RKO (cell line): Measurements from ENCODE around the gene L3MBTL4.

Source experiments
- DNase-seq: peaks from one replicate; pipeline ENCODE4 v3.0.0-alpha.2; 2016; ENCODE audit warnings: low spot score

L3MBTL4 gene

DNA sequence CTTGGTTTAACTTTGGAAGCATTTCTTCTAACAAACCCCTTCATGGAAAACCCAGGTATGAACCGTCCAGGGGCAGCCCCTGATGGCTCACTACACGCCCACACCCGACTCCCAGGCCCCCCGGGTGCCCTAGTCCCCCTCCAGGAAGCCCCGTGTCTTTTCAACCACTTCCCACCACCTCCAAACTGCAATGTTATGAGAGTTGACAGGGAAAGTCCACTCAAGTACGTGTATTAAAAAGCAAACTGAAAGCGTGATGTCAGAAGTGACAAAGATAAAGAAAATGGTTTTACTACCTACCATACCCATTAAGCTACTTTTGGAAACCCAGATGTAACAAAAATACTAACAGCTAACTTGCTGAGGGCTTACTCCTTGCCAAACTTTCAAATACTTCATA lies 51.5 kb downstream of the L3MBTL4 start:
- no peak for DNase-seq

DNA sequence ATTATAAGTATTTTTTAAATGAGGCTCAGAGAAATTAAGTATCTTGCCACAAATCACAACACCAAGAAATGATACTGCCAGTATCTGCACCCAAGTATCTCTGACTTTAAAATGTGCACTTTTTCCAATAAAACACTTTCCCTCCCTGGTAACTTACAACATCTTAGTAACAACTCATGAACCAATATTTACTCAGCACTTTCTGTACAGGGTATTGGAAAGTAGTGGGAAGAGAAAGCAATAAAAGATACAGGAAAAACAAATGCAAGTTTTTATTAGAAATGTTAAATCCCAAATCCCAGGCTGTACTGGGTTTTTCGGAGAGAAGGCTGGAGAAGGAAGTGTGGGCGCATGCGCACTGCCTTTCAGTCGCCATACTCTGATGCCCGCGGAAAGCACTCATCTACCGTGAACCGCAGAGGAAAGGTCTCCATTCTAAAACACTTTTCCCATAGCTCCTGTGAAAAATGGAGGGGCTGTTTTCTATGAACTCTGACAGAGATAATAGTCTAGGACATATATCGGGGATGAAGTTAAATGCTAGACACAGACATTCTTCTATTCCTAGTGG lies 52.1 kb downstream of the L3MBTL4 start:
- no peak for DNase-seq

DNA sequence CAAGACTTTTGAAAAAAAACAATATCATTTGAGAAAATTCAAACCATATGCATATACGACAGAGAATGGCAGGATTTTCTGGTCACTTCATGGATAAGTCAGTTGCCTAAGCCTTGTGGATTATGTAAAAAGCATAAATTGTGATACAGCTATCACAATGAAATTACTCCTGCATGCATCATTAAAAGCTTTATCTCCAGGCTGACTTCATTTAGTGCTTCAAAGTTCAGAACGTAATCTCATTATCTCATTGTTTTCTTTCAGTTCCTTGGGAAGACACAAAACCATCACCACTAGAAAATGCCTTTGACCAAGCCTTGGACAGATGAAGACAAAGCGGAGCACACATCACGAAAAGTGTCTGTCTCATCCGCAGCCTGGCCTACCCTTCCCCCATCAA lies 57.0 kb downstream of the L3MBTL4 start:
- DNase-seq: no peak

DNA sequence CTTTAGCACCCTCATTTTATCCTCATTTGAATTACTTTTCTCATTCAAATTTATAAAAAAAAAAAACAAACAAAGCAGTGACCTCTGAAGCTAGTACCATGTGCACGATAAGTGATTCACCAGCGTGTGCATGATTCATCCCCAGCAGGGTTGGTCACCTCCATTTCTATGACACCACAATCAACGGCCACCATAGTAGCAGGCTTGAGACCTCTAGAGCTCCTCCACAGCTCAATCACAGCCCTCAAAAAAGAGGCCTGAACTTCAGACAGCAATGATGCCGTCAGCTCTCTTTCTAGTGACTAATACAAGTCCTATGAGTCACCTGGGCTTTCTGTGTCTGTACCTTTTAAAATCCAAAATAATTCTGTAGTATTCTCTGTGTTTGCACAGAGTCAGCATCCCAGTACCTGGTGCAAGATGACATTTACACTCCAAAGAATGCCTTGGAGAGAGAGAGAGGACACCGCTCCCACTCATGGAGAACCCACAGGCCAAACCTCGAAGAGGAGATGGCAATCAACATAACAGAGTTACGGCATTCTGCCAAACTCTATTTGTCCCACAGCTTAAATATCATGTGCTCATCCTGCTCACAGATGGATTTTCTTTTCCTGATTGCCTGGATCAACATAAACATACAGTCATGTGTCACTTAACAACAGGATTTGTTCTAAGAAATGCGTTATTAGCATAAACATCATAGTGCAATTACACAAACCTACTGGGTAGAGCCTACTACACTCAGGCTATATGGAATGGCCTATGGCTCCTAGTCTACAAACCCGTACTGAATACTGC lies 58.7 kb downstream of the L3MBTL4 start:
- peak; percentile 84 for DNase-seq

DNA sequence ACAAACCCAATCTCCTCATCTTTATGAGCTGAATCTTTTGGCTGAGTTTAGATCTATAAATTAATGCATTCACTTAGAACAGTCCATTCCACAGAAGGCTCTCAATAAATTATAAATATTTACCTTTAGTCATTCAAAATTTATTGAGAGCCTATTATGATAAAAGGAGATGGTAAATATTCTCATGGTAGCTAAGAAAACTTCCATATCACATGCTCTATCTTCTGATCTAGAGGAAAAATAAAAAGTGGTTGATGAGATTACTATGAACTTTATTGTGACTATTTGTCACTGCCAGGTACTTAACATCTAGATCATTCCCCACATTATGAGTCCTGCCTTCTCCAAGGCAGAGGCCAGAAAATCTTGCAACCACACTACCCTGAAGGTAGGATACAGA lies 62.4 kb downstream of the L3MBTL4 start:
- no peak for DNase-seq

DNA sequence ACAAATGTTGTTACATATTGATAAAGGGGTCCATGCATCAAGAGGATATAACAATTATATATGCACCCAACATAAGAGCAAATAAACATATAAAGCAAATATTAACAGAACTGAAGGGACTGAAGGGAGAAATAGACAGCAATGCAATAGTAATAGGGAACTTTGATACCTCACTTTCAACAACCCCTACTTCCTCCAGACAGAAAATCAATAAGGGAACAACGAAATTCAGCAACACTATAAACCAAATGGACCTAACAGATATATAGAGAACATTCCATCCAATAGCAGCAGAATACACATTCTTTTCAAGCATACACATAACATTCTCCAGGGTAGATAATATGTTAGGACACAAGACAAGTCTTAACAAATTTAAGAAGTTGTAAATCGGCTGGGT lies 71.7 kb downstream of the L3MBTL4 start:
- no peak for DNase-seq

DNA sequence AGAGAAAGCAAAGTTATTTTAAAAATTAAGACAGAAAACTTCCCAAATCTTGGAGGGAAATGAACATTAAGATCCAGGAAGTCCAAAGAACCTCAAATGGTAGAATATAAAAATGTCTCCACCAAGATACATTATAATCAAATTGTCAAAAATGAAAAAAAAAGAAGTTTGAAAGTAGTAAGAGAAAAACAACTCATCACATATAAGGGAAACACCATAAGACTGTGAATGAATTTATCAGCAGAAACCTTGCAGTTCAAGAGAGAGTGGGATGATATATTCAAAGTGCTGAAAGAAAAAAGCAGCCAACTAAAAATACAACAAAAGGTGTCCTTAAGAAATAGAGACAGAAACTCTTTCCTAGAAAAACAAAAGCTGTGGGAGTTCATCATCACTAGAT lies 73.0 kb downstream of the L3MBTL4 start:
- DNase-seq: no peak

DNA sequence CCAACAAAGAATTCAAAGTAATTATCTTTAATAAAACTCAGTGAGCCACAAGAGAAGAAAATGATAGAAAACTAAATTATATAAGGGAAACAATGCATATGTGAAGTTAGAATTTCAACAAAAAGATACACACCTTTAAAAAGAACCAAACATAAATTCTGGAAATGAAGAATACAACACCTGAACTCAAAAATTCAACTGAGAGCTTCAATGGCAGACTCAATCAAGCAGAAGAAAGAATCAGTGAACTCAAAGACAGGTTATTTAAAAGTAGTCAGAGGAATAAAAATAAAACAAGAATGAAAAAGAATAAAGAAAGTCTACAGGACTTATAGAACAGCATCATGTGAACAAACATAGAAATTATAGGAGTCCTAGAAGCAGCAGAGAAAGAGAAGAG lies 73.4 kb downstream of the L3MBTL4 start:
- DNase-seq: no peak

DNA sequence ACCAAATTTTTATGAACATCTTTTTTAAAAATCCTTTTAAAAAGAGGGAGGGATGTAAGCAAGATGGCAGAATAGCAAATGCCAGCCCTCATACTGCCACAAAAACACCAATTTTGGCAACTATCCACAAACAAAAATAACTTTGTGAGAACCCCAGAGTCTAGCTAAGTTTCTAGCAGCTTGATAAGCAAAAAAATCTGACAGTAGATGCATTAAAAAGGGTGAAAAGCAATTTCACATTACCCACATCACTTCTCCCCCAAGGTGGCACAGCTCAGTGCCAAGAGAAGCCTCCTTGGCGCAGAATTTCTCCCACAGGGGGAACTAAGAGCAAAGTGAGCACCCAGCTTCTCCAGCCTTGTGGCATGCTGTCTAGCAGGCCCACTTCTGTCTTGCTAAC lies 74.6 kb downstream of the L3MBTL4 start:
- no peak for DNase-seq

DNA sequence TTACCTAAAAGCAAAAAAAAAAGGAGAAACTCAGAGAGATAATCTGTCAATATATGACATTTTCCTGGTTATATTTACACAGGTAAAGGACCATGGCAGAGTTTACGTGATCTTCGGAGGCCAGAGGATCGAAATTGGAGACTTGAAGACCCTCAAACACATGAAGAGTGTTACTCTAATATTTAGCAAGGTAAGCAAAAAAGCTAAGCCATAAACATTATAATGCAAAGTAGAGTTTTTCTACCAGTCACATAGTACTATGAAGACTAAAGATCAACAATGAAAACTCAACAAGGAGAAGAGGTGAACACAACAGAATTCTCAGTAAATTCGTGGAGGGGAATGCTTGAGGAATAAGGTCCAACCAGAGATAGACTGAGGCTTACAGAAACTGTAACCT lies 78.5 kb downstream of the L3MBTL4 start:
- no peak for DNase-seq

DNA sequence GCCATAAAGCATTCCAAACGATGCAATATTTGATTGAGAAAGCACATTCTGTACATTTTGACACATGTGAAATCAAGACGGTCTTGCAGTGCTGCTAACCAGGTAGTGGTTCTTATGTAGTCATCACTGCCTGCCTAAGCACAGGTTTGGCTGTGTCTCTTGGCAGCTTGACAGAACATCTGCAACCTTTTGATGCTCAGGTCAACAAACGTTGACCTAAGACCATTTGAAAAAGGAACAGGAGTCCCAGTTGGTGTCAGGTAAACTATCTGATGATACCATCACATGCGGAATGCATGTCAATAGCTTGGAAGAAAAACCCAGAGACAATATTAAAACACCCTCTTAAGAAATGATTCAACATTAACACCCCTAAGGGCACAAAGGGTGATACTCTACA lies 80.7 kb downstream of the L3MBTL4 start:
- DNase-seq: no peak

DNA sequence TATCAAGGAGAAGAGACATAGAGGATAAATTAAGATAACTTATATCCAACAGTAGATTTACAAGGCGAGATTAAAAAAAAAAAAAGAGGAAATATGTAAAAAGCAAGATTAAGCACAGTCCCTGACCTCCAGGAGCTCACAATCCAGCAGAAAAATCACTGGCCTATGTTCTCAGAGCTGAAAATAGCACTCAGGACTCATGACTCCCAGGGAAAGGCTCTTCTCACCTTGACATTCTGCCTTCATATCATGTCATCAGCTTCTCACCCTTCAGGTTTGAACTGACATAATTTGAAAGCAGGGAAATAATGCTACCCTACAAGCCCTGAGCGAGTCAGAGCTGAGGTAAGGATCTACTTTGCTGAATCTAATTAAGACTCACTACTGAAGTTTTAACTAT lies 82.8 kb downstream of the L3MBTL4 start:
- no peak for DNase-seq

DNA sequence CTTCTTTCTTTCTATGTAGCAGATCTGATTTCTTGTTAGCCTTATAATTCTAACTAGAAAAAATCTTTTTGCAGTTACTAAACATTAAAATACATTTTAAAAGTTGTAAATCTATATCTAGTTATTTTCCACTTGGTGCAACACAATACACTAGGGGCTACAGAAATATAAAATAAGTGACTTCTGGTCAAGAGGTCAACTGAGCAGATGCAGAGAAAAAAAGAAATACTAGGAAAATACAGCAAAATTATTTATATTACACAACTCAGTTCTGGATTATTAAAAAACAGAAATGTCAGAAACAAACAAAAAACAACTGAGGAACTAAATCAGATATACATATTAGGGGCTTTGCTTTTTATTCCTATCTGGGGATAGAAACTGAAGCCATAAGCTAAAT lies 83.9 kb downstream of the L3MBTL4 start:
- DNase-seq: no peak

DNA sequence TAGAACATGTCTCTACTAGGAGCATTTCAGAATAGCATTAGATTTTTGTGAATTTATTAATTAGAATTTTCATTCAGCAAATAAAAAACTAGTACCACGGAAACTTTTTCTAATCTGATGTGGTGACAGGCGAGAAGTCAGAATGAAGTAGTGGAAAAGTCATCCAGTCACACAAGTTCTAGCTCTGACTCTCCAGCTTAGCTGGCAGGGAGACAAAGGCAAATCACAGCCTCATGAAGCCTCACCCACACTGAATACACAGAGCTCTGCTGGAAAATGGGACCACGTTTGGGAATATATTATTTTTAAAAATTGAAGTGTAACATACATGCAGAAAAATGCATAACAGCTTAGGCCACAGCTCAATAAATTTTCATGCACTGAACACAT lies 86.1 kb downstream of the L3MBTL4 start:
- no peak for DNase-seq

DNA sequence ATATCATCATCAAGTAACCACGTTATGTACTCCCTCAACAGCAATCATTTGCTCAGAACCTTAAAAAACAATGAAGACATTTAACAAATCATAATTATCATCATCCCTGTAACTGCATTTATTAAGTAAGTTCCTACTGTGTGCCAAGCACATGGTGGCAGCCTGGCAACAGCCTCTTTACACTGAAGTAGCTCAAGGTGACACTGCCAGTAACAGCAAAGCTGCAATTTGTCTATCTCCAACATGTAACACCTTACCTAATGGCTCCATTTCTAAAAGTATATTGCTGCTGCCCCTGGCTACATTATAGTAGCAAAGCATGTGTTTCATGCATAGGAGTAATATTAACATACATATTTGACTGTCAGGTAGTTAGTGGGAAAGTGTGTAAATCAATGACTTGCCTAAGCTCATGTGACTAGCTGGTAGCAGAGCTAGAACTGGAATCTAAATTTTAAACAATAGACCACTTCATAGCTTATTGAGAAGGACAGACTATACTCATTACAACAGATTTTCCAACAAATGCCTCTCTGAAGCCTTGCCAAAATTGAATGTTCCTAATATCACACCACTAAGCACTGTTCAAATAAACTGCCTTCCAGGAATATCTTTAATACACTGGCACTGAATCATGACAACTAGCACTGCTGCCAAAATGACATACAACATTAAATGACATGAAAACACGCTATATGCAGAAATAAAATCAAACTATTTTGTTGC lies 86.7 kb downstream of the L3MBTL4 start:
- DNase-seq: no peak

DNA sequence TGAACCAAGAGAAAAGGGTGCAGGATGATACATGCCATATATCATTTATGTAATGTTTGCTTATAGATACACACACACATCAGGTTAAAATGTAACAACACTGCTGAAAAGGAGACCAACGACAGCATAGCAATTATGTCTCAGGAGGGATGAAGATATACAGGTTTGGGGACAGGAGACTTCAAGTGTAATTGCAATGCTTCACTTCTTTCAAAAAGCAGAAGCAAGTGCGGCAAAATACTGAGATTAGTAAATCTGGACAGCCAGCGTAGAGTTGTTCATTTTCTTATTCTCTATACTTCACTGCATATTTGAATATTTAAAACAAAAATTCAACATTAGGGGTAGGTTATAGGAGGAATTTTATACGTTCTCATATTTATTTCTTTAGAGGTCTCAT lies 87.2 kb downstream of the L3MBTL4 start:
- DNase-seq: no peak

DNA sequence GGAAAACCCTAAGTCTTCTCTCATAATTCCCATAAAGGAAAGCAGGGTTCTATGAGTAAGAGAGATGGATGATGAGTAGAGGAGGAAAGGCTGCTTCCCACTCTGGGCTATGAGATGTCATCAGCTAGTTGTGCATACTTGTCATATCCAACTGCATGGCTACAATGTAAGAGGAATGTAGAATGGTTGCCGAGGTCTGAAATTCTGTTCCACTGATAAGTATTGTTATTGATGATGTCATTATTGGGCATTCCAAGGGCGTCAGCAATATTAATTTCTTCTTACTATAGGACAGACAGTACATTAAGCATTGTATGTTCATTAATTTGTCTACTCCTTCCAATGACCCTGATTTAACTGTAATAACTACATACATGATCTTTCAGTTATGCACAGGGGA lies 88.1 kb downstream of the L3MBTL4 start:
- no peak for DNase-seq

DNA sequence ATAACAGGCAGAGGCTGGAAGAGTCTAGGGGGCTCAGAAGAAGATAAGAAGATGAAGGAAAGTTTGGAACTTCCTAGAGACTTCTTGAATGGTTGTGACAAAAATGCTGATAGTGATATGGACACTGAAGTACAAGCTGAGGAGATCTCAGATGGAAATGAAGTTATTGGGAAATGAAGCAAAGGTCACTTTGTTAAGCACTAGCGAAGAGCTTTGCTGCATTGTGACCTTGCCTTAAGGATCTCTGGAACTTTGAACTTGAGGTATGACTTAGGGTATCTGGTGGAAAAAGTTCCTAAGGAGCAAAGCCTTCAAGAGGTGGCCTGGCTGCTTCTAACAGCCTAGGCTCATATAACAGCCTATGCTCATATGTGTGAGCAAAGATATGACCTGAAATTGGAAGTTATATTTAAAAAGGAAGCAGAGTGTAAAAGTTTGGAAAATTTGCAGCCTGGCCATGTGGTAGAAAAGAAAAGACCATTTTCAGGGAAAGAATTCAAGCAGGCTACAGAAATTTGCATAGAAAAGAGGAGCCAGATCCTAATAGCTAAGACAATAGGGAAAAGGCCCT lies 91.3 kb downstream of the L3MBTL4 start:
- no peak for DNase-seq

DNA sequence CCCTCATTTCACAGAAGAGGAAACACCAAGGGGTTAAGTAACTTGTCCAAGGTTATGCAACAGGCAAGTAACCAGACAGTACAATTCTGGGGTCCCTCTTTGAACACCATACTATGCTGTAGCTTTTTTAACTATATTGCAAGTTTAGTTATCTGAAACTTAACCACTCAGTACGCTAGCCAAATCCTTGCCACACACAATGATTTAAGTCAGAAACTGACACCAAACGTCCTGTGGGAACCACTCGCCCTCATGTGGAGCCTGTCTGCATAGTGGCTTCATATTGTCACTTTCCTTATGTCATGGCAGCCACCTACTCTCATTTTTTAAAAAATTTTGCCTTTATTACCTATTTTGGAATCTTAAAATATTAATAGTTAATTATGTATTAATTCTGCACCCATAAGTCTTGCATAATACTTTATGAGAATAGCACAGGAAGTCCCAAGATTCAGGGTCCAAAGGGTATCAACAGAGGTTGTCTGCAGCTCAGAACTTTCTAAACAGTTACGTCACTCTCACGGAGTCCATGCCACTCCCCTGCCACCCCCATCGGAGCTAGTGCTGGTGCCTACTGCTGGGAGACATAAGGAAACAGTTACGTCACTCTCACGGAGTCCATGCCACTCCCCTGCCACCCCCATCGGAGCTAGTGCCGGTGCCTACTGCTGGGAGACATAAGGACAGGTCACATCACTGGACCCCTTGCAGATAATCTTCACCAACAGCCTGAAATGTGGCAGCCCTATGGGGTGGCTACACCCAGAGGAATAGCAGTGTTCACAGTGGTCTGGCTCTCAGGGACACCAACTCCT lies 99.0 kb downstream of the L3MBTL4 start:
- no peak for DNase-seq

DNA sequence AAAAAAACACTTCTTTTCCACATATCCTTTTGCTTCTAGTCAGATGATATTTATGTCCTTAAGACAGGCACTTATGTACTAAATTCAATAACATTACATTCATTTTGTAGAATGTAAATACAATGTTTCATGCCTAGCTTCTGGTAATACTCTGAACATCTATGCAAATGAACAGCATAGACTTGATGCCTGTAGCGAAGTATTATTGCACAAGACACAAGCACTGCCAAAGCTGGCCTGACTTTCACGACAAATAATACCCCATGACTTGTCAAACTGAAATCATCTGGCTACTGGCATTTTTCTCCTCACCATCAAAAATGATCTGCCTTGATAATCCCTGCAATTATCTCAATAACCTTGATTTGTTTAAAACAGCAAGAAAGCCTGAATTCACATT lies 101.3 kb downstream of the L3MBTL4 start:
- no peak for DNase-seq

DNA sequence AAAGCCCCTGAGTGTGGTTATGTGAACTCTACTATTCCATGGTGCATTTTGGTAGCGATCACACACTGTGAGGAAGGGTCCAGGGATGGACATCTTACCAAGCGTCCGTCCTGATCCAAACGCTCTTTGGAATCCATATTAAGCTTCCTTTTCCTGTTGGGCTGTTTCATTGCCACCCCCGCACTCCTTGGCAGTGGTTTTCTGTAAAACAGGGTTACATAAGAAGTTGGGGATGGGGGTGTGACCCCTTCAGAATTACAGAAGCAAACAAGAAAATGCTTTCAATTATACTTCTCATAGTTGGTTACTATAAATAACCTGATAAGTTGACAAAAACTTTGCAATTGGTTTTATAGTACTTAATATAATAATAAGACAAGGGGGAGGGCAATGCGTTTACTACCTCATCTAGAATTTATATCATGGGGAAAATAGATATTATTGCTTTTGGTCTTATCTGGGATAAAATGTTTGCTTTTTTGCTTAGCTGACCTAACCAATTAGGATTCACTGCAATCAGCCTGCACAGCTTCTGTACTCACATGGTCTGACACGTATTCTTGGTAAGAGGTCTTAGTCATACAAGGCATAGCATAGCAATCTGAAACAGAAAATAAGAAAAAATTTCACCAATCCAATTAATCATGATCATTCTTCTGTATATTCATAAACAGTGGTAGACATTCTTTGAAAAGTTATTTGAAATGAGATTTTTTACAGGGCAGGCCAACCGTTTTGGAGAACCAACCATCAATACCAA lies 103.1 kb downstream of the L3MBTL4 start:
- no peak for DNase-seq

DNA sequence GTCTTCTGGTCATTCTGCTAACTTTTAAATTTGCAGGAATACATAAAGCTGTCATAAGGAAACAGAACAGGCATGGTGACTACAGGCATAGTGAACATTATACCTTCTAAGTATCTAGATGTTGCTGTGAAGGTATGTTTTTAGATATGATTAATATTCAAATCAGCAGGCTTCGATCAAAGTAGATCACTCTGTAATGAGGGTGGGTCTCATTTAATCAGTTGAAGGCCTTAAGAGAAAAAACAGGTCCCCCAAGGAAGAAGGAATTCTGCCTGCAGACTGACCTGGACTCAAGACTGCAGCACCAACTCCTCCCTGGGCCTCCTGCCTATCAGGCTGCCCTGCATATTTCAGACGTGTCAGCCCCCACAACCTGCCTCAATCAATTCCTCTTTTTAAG lies 104.0 kb downstream of the L3MBTL4 start:
- no peak for DNase-seq
